ENCODE results near the gene HSD17B14. TPM values are rescaled to one million over a fixed set of nuclear protein-coding genes. Genes with fewer than 3 reads are reported as not detected.
"Not testable (repeated sequence)": the region's sequence is repeated elsewhere in the genome, so short reads cannot be mapped to it uniquely, and the experiment has no call there.

Gene HSD17B14

DNA sequence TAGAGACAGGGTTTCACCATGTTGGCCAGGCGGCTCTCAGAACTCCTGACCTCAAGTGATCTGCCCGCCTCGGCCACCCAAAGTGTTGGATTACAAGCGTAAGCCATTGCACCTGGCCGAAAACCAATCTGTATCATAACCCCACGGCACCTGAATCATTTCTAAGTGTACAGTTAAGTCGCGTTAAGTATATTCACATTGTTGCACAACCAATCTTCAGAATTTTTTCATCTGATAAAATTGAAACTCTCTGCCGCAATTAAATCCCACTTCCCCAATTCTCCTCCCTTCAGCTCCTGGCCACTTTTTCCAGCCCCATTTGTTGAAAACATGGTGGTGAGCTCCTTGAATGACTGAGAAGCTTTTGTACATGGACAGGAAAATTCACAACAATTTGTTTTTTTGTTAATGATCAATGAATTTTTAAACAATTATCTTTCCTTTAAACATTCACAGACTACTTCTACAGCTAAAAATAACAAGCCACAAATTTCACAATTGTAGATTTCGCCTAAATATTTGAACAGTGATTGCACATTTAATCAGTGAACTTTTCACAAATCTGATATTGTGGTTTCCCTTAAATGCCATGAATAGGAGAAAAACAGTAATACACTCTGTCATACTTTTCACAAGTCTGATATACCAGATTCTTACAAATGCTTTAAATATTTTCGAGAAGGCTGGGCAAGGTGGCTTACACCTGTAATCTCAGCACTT lies 67.1 kb downstream of the HSD17B14 start:
- Histone ChIP-seq H3K18ac (ENCODE audit: low read length) (no peak overlapping the region), H4K5ac (ENCODE audit: low read length) (no peak overlapping the region)

DNA sequence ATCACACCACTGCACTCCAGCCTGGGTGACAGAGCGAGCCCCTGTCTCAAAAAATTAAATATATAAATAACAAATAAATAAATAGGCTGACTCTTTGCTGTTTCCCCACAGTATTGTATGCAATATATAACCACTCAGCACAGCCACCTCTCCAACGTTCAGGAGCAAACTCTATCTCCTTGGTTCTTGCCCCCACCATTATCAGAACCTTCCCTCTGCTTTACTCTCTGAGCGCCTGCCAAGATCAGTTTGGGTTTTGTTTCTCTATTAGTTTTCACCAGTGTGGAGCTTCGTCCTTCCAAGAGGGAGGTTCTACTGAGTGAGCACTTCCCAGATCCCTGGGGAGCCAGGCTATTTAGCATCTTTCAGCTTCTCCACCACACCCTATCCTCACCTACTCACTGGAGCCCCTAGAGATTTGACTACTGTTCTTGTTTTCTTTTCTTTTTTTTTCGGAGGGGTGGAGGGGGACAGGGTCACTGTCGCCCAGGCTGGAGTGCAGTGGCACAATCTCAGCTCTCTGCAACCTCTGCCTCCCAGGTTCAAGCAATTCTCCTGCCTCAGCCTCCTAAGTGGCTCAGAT lies 68.0 kb downstream of the HSD17B14 start:
- H3K27ac ChIP-seq (ENCODE audit: low read depth, low read length); DNase-seq: not testable (repeated sequence)
- WGBS (ENCODE audit: extremely low coverage, insufficient coverage, low lambda C conversion rate): no CpG with 5 or more reads among the region's 6 CpGs

More for the DNA sequence above, 67.1 kb downstream of the HSD17B14 start:
- H3K27ac ChIP-seq (ENCODE audit: low read depth, low read length): no peak overlapping the region
- DNase-seq: no peak
- no peak overlapping the region for H2AK5ac ChIP-seq (ENCODE audit: low read length)
- no peak overlapping the region for H3K4me3 ChIP-seq (ENCODE audit: low read length)
- H3K36me3 ChIP-seq (ENCODE audit: control insufficient read depth, insufficient read depth, low read length): no peaks in the 10 kb centered on the region
- no peak overlapping the region for H3K4me2 ChIP-seq (ENCODE audit: low read length)
- H3K9ac ChIP-seq (ENCODE audit: low read length): no peak overlapping the region
- H2BK120ac ChIP-seq (ENCODE audit: low read depth, low read length): no peak overlapping the region
- H3K56ac ChIP-seq (ENCODE audit: low read length): no peak overlapping the region
- H4K8ac ChIP-seq (ENCODE audit: low read depth, low read length): no peak overlapping the region
- no peak overlapping the region for H3K23ac ChIP-seq (ENCODE audit: low read length)
- H3K79me2 ChIP-seq (ENCODE audit: control insufficient read depth, insufficient read depth, low read length): no peaks in the 10 kb centered on the region
- no peak overlapping the region for H3K4ac ChIP-seq (ENCODE audit: low read depth, low read length)
- WGBS (ENCODE audit: extremely low coverage, insufficient coverage, low lambda C conversion rate): no CpG with 5 or more reads among the region's 11 CpGs
- no peak overlapping the region for H2BK15ac ChIP-seq (replicated peaks; ENCODE audit: low read depth)
- no peaks in the 10 kb centered on the region for H3K79me1 ChIP-seq (ENCODE audit: low read length)
- H3K4me1 ChIP-seq (ENCODE audit: control insufficient read depth, low read depth, low read length): no peaks in the 10 kb centered on the region
- no peak overlapping the region for H2BK5ac ChIP-seq (ENCODE audit: low read length)
- no peaks in the 10 kb centered on the region for H3K27me3 ChIP-seq (ENCODE audit: insufficient read depth, low read length, poor library complexity)

GRCh38 chr19:48765816-48766215 lies 70.5 kb downstream of the HSD17B14 start:
- H2BK15ac ChIP-seq (replicated peaks; ENCODE audit: low read depth); H3K9ac ChIP-seq (ENCODE audit: low read length); H2BK120ac ChIP-seq (ENCODE audit: low read depth, low read length); H4K5ac ChIP-seq (ENCODE audit: low read length); H3K27me3 ChIP-seq (ENCODE audit: insufficient read depth, low read length, poor library complexity); H3K23ac ChIP-seq (ENCODE audit: low read length); H3K79me2 ChIP-seq (ENCODE audit: control insufficient read depth, insufficient read depth, low read length); H3K18ac ChIP-seq (ENCODE audit: low read length); H3K56ac ChIP-seq (ENCODE audit: low read length); H2AK5ac ChIP-seq (ENCODE audit: low read length); H3K4me2 ChIP-seq (ENCODE audit: low read length); H3K4me1 ChIP-seq (ENCODE audit: control insufficient read depth, low read depth, low read length); H3K79me1 ChIP-seq (ENCODE audit: low read length); DNase-seq; H3K36me3 ChIP-seq (ENCODE audit: control insufficient read depth, insufficient read depth, low read length); H2BK5ac ChIP-seq (ENCODE audit: low read length); H3K4ac ChIP-seq (ENCODE audit: low read depth, low read length); H3K4me3 ChIP-seq (ENCODE audit: low read length); H4K8ac ChIP-seq (ENCODE audit: low read depth, low read length); H3K27ac ChIP-seq (ENCODE audit: low read depth, low read length): not testable (repeated sequence)
- WGBS (ENCODE audit: extremely low coverage, insufficient coverage, low lambda C conversion rate): no CpG with 5 or more reads among the region's 5 CpGs

More for the DNA sequence above, 68.0 kb downstream of the HSD17B14 start:
- not testable (repeated sequence) for H3K4me1 ChIP-seq (ENCODE audit: control insufficient read depth, low read depth, low read length); H2BK15ac ChIP-seq (replicated peaks; ENCODE audit: low read depth); H3K4me3 ChIP-seq (ENCODE audit: low read length); H3K27me3 ChIP-seq (ENCODE audit: insufficient read depth, low read length, poor library complexity); H3K79me1 ChIP-seq (ENCODE audit: low read length); H4K5ac ChIP-seq (ENCODE audit: low read length); H3K4ac ChIP-seq (ENCODE audit: low read depth, low read length); H3K9ac ChIP-seq (ENCODE audit: low read length); H3K23ac ChIP-seq (ENCODE audit: low read length); H2AK5ac ChIP-seq (ENCODE audit: low read length); H2BK120ac ChIP-seq (ENCODE audit: low read depth, low read length); H3K4me2 ChIP-seq (ENCODE audit: low read length); H3K18ac ChIP-seq (ENCODE audit: low read length); H3K79me2 ChIP-seq (ENCODE audit: control insufficient read depth, insufficient read depth, low read length); H2BK5ac ChIP-seq (ENCODE audit: low read length); H3K36me3 ChIP-seq (ENCODE audit: control insufficient read depth, insufficient read depth, low read length); H3K56ac ChIP-seq (ENCODE audit: low read length); H4K8ac ChIP-seq (ENCODE audit: low read depth, low read length)

Small RNA genes within 50 kb of the gene (small RNA-seq; reads per million reads assigned to genes)
- gene RNU6-317P (ENCODE audit: insufficient read depth): not detected

Data from mesendoderm (in vitro differentiated cells).